K562 (cell line): ENCODE data around the gene ZNF787. TPM values are rescaled to one million over a fixed set of nuclear protein-coding genes. Genes with fewer than 3 reads are reported as not detected.

Experiments used
- ARID1B ChIP-seq: fragments of 450-650 bp; IDR thresholded peaks from 2 replicates; pipeline ENCODE4 v1.6.1; 2016; ENCODE audit warnings: antibody characterized with exemption, mild to moderate bottlenecking, inconsistent platforms
- CBX3 ChIP-seq, 2 experiments: IDR thresholded peaks; 1 replicate in 1 of 2; 2 replicates in 1 of 2; pipeline ENCODE4 v1.6.1; 2012; ENCODE audit warnings: inconsistent platforms in 2 of 2, low read length in 2 of 2, borderline replicate concordance in 1 of 2, control low read depth in 1 of 2
- CREB1 ChIP-seq, 2 experiments: sonication (generic) in 1 of 2; formaldehyde crosslinking in 1 of 2; IDR thresholded peaks; 2 replicates each; pipeline versions ENCODE4 v1.6.1 to v1.8.0; 2012 to 2022; ENCODE audit warnings: inconsistent platforms in 1 of 2, mild to moderate bottlenecking in 1 of 2, missing genetic modification reagents in 1 of 2, moderate library complexity in 1 of 2
- CREM ChIP-seq: IDR thresholded peaks from 2 replicates; pipeline ENCODE4 v1.6.1; 2014; ENCODE audit warnings: antibody characterized with exemption, low read depth
- FOXM1 ChIP-seq, 2 experiments: fragments of 450-650 bp in 1 of 2; sonication (generic) in 1 of 2; formaldehyde crosslinking in 1 of 2; IDR thresholded peaks; 2 replicates each; pipeline versions ENCODE4 v1.6.1 to v1.9.0; 2017 to 2022; ENCODE audit warnings: low read depth in 2 of 2, mild to moderate bottlenecking in 2 of 2, missing genetic modification reagents in 1 of 2, moderate library complexity in 1 of 2
- HNRNPK ChIP-seq: fragments of 200-400 bp; formaldehyde crosslinking; IDR thresholded peaks from one replicate; pipeline ENCODE4 v1.6.1; 2018; ENCODE audit warnings: mild to moderate bottlenecking, low read depth, low read length; ENCODE audit not compliant: poor library complexity, severe bottlenecking
- HOXB6 ChIP-seq: fragments of 250-450 bp; sonication (Bioruptor Pico); IDR thresholded peaks from 2 replicates; pipeline ENCODE4 v1.5.1; 2022; ENCODE audit warnings: mild to moderate bottlenecking, borderline replicate concordance
- MTA3 ChIP-seq: fragments of 450-650 bp; formaldehyde crosslinking; IDR thresholded peaks from 2 replicates; pipeline ENCODE4 v1.6.1; 2017; ENCODE audit warnings: mild to moderate bottlenecking, borderline replicate concordance
- NCOA1 ChIP-seq: fragments of 450-650 bp; IDR thresholded peaks from 2 replicates; pipeline ENCODE4 v1.6.1; 2016; ENCODE audit warnings: low read depth
- NR2C1 ChIP-seq, 2 experiments: fragments of 450-650 bp; IDR thresholded peaks; 2 replicates each; pipeline ENCODE4 v1.6.1; 2017; ENCODE audit warnings: mild to moderate bottlenecking in 2 of 2, antibody characterized with exemption in 1 of 2, inconsistent platforms in 1 of 2, missing compliant biosample characterization in 1 of 2, missing genetic modification characterization in 1 of 2
- NR4A1 ChIP-seq, 2 experiments: fragments of 250-450 bp in 1 of 2; fragments of 450-650 bp in 1 of 2; sonication (Bioruptor Pico) in 1 of 2; IDR thresholded peaks; 2 replicates each; pipeline versions ENCODE4 v1.4.0 to v1.6.1; 2016 to 2020; ENCODE audit warnings: mild to moderate bottlenecking in 2 of 2, missing compliant biosample characterization in 1 of 2, missing genetic modification characterization in 1 of 2, moderate library complexity in 1 of 2
- PHB2 ChIP-seq: fragments of 450-650 bp; IDR thresholded peaks from 2 replicates; pipeline ENCODE4 v1.6.1; 2017; ENCODE audit warnings: low read depth
- RNF2 ChIP-seq: sonication (generic); IDR thresholded peaks from 2 replicates; pipeline ENCODE4 v1.6.1; 2016
- TAF9B ChIP-seq: fragments of 450-650 bp; IDR thresholded peaks from 2 replicates; pipeline ENCODE4 v1.6.1; 2018; ENCODE audit warnings: mild to moderate bottlenecking; ENCODE audit not compliant: partially characterized antibody
- TEAD4 ChIP-seq, 2 experiments: sonication (generic) in 1 of 2; formaldehyde crosslinking in 1 of 2; IDR thresholded peaks; 2 replicates each; pipeline versions ENCODE4 v1.6.1 to v1.8.0; 2012 to 2022; ENCODE audit warnings: borderline replicate concordance in 1 of 2, inconsistent platforms in 1 of 2, low read length in 1 of 2, mild to moderate bottlenecking in 1 of 2, missing genetic modification reagents in 1 of 2
- ZNF445 ChIP-seq: fragments of 250-450 bp; sonication (Bioruptor Pico); IDR thresholded peaks from 2 replicates; pipeline ENCODE4 v1.4.0; 2020; ENCODE audit warnings: low read depth, mild to moderate bottlenecking, moderate library complexity
- ZNF644 ChIP-seq: fragments of 200-800 bp; sonication (Bioruptor generic); IDR thresholded peaks from 2 replicates; pipeline ENCODE4 v1.6.1; 2016; ENCODE audit warnings: low read depth, missing genetic modification characterization, missing compliant biosample characterization
- ZNF780A ChIP-seq: fragments of 250-450 bp; sonication (Bioruptor Pico); IDR thresholded peaks from 2 replicates; pipeline ENCODE4 v1.5.0; 2021; ENCODE audit warnings: mild to moderate bottlenecking
- polyA plus RNA-seq, 8 experiments: library from polyadenylated mRNA; depleted of rRNA in 4 of 8; stranded (reverse) in 5 of 8; unstranded in 3 of 8; fragments of >200 nt; fragmentation: Nextera tagmentation in 2 of 8; fragmentation: Illumina TruSeq in 1 of 8; extraction: Ambion mirVana in 2 of 8; extraction: Trizol in 1 of 8; gene quantifications; 2 replicates each; pipeline versions ENCODE4 v1.2.1 to v1.2.3, GENCODE V29; 2011 to 2014; ENCODE audit warnings: inconsistent platforms in 1 of 8, missing spikeins in 1 of 8
- total RNA-seq, 7 experiments: library from RNA; depleted of rRNA in 6 of 7; stranded (reverse); fragments of >200 nt in 6 of 7; fragmentation: Illumina TruSeq in 2 of 7; extraction: Trizol in 2 of 7; gene quantifications; 2 replicates each; pipeline versions ENCODE4 v1.2.1 to v1.2.3, GENCODE V29; 2011 to 2021; ENCODE audit warnings: low replicate concordance in 1 of 7
- TF ChIP-seq, protein P1 (sequence below): sonication (generic); formaldehyde crosslinking; IDR thresholded peaks from 2 replicates; pipeline ENCODE4 v1.8.1; 2023; ENCODE audit warnings: mild to moderate bottlenecking, missing genetic modification reagents
- TF ChIP-seq, protein P2 (sequence below): sonication (generic); formaldehyde crosslinking; IDR thresholded peaks from 2 replicates; pipeline ENCODE4 v1.8.0; 2022; ENCODE audit warnings: missing genetic modification reagents, mild to moderate bottlenecking, moderate library complexity, borderline replicate concordance
- TF ChIP-seq, protein P3 (sequence below): fragments of 250-450 bp; sonication (Bioruptor Pico); IDR thresholded peaks from 2 replicates; pipeline ENCODE4 v1.5.0; 2020; ENCODE audit warnings: mild to moderate bottlenecking, borderline replicate concordance

ZNF787 gene
- total and polyA plus RNA-seq, 9 of the 15 experiments (the other 6 are each of a cell fraction or from before 2014, with no cell fraction given), result 0.45 to 77.6 (median 7.3) TPM

DNA sequence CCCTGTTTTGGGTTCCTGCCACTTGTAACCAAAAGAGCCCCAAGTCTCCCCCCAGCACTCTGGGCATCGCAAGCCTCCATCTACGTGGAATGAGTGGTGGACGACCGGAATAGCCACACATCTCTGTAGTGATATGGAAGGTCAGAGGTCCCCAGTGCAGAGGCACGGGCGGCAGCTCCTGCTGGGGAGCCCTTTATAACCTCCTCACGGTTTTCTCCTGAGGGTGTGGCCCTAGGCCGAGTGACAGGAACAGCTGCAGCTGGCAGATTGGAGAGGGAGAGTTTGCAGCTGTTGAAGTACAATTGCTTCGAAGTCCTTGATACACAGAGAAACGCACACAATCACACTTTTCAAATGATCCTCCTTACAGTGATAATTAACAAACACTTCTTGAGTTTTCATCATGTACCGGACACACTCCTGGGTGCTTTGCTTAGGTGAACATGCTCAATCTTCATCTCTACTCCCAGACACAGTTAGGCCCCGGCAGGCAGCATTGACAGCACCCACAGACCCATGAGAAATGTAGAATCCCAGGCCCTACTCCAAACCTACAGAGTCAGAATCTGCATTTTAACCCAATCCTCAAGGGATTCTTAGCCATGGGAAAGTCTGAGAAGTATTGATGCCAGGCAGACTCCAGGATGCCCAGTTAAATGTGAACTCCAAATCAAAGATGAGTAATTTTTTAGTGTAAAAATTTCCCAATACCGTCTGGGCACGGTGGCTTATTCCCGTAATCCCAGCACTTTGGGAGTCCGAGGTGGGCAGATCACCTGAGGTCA lies 4.9 kb upstream of the ZNF787 start (continued):
- TF ChIP-seq ZNF780A (no peak), TEAD4 (IDR thresholded peaks at IDR 0.05; ENCODE audit: low read length) (peak; percentile 89), TEAD4 (CRISPR knock-in tag; IDR thresholded peaks at IDR 0.05; ENCODE audit: borderline replicate concordance) (no peak), HNRNPK (no peak), HOXB6 (CRISPR knock-in tag) (no peak), RNF2 (0 out of 2 replicates have a peak, but pooled peaks have one; percentile 48), MTA3 (peak; percentile 69), ZNF445 (CRISPR knock-in tag) (no peak), FOXM1 (IDR thresholded peaks at IDR 0.05; ENCODE audit: low read depth) (peak; percentile 50; the same call in 1 of the 2 replicates), FOXM1 (CRISPR knock-in tag; IDR thresholded peaks at IDR 0.05; ENCODE audit: low read depth) (no peak), TAF9B (peak; percentile 89), NR4A1 (CRISPR knock-in tag; IDR thresholded peaks at IDR 0.05) (no peak), NR4A1 (tag; IDR thresholded peaks at IDR 0.05) (no peak), CREB1 (IDR thresholded peaks at IDR 0.05) (0 out of 2 replicates have a peak, but pooled peaks have one; percentile 23), CREB1 (CRISPR knock-in tag; IDR thresholded peaks at IDR 0.05) (no peak), CBX3 (IDR thresholded peaks at IDR 0.05; ENCODE audit: borderline replicate concordance in 1 of 2, low read length in 2 of 2) (peak in 1 of 2 experiments; percentile 48; a peak in 1 of 3 replicates), ARID1B (peak; percentile 93), ZNF644 (0 out of 2 replicates have a peak, but pooled peaks have one; percentile 27), NR2C1 (IDR thresholded peaks at IDR 0.05) (peak; percentile 90), NR2C1 (tag; IDR thresholded peaks at IDR 0.05) (peak; percentile 92), NCOA1 (peak; percentile 21; the same call in 1 of the 2 replicates), PHB2 (no peak), CREM (peak; percentile 23; the same call in 1 of the 2 replicates)
- TF ChIP-seq, protein P1, sequence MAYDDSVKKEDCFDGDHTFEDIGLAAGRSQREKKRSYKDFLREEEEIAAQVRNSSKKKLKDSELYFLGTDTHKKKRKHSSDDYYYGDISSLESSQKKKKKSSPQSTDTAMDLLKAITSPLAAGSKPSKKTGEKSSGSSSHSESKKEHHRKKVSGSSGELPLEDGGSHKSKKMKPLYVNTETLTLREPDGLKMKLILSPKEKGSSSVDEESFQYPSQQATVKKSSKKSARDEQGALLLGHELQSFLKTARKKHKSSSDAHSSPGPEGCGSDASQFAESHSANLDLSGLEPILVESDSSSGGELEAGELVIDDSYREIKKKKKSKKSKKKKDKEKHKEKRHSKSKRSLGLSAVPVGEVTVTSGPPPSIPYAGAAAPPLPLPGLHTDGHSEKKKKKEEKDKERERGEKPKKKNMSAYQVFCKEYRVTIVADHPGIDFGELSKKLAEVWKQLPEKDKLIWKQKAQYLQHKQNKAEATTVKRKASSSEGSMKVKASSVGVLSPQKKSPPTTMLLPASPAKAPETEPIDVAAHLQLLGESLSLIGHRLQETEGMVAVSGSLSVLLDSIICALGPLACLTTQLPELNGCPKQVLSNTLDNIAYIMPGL, result no peak
- TF ChIP-seq, protein P2, sequence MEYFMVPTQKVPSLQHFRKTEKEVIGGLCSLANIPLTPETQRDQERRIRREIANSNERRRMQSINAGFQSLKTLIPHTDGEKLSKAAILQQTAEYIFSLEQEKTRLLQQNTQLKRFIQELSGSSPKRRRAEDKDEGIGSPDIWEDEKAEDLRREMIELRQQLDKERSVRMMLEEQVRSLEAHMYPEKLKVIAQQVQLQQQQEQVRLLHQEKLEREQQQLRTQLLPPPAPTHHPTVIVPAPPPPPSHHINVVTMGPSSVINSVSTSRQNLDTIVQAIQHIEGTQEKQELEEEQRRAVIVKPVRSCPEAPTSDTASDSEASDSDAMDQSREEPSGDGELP (CRISPR knock-in tag), result peak; percentile 98
- TF ChIP-seq, protein P3, sequence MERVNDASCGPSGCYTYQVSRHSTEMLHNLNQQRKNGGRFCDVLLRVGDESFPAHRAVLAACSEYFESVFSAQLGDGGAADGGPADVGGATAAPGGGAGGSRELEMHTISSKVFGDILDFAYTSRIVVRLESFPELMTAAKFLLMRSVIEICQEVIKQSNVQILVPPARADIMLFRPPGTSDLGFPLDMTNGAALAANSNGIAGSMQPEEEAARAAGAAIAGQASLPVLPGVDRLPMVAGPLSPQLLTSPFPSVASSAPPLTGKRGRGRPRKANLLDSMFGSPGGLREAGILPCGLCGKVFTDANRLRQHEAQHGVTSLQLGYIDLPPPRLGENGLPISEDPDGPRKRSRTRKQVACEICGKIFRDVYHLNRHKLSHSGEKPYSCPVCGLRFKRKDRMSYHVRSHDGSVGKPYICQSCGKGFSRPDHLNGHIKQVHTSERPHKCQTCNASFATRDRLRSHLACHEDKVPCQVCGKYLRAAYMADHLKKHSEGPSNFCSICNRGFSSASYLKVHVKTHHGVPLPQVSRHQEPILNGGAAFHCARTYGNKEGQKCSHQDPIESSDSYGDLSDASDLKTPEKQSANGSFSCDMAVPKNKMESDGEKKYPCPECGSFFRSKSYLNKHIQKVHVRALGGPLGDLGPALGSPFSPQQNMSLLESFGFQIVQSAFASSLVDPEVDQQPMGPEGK (CRISPR knock-in tag), result no peak
